Measurements from ENCODE around the gene ADM. TPM values are rescaled to one million over a fixed set of nuclear protein-coding genes. Genes with fewer than 3 reads are reported as not detected.

The ADM gene
- total RNA-seq, 4 donors from 2014 or later, result 40.4 to 194 (median 57.7) TPM

GRCh38 chr11:10349281-10349665 is 44.4 kb downstream of the ADM start:
- H3K27ac ChIP-seq, result peak overlapping the region in 2 of 4 donors; percentile 34 to 42
- in situ Hi-C loops (cut with MboI; ENCODE audit: low sequenced_read_pairs in 4 of 4), result no loop called here
- TF ChIP-seq, protein P1, sequence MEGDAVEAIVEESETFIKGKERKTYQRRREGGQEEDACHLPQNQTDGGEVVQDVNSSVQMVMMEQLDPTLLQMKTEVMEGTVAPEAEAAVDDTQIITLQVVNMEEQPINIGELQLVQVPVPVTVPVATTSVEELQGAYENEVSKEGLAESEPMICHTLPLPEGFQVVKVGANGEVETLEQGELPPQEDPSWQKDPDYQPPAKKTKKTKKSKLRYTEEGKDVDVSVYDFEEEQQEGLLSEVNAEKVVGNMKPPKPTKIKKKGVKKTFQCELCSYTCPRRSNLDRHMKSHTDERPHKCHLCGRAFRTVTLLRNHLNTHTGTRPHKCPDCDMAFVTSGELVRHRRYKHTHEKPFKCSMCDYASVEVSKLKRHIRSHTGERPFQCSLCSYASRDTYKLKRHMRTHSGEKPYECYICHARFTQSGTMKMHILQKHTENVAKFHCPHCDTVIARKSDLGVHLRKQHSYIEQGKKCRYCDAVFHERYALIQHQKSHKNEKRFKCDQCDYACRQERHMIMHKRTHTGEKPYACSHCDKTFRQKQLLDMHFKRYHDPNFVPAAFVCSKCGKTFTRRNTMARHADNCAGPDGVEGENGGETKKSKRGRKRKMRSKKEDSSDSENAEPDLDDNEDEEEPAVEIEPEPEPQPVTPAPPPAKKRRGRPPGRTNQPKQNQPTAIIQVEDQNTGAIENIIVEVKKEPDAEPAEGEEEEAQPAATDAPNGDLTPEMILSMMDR (IDR thresholded peaks at IDR 0.05 in 4 of 5, conservative IDR thresholded peaks at IDR 0.05 in 1 of 5), result no peak
- no peak for TF ChIP-seq POLR2A (IDR thresholded peaks at IDR 0.05)
- ATAC-seq (no peak), DNase-seq (no peak)
- intact Hi-C loops (cut with DNase I; ENCODE audit: low total_unique reads), result no loop called here
- no peak overlapping the region for H3K4me3 ChIP-seq
- no peaks in the 10 kb centered on the region for H3K27me3 ChIP-seq
- no peaks in the 10 kb centered on the region for H3K36me3 ChIP-seq
- peaks cover 27 to 47% of the 10 kb centered on the region in 2 donors for H3K4me1 ChIP-seq
- H3K9me3 ChIP-seq, result no peaks in the 10 kb centered on the region

DNA sequence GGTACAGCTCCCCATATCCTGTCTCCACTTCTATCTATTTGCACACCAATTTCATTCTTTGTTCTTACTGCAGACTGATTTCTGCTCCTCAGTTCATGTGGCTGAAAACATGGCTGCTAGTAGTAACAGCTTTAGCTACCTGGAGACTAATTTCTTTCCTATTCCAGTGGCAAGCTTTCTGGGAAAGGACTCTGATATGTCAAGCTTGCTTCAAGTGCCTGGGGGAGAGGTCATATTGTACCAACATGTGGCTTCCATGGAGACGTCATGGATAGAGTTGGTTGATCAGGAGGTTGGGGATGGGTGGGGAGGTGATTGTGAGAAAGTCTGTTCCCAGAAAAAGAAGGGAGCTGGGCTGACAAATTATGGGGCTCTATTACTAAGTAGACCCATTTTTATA is 44.9 kb downstream of the ADM start:
- no peaks in the 10 kb centered on the region for H3K9me3 ChIP-seq
- intact Hi-C loops (cut with DNase I; ENCODE audit: low total_unique reads), result no loop called here
- H3K4me3 ChIP-seq, result no peak overlapping the region
- peaks cover 27 to 52% of the 10 kb centered on the region in 2 donors for H3K4me1 ChIP-seq
- H3K36me3 ChIP-seq, result no peaks in the 10 kb centered on the region
- in situ Hi-C loops (cut with MboI; ENCODE audit: low sequenced_read_pairs in 4 of 4), result no loop called here
- no peaks in the 10 kb centered on the region for H3K27me3 ChIP-seq
- no peak for TF ChIP-seq POLR2A (IDR thresholded peaks at IDR 0.05)
- TF ChIP-seq, protein P1 (IDR thresholded peaks at IDR 0.05 in 4 of 5, conservative IDR thresholded peaks at IDR 0.05 in 1 of 5), result no peak
- no peak for ATAC-seq
- no peak for DNase-seq
- peak overlapping the region in 1 of 4 donors; percentile 26 for H3K27ac ChIP-seq

DNA sequence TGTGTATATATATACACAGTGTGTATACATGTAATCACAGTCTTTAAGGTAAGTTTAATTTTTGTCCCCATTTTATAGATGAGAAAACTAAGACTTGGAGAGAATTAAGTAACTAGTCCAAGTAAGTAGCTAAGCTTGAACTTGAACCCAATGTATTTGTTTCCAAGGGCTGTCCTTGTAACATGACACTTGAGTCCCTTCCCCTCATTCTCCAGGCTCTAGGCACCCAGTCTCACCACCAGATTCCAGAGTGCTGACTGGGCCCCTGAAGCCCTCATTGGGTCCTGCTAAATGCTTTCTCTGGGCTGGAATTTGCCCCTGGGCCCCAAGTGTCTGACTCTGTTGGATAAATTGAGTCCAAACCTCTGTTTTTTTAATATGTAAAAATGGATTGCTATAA is 45.5 kb downstream of the ADM start:
- TF ChIP-seq, protein P1 (IDR thresholded peaks at IDR 0.05 in 4 of 5, conservative IDR thresholded peaks at IDR 0.05 in 1 of 5), result no peak
- no peak for TF ChIP-seq POLR2A (IDR thresholded peaks at IDR 0.05)
- no peak overlapping the region for H3K4me3 ChIP-seq
- H3K27me3 ChIP-seq, result no peaks in the 10 kb centered on the region
- H3K9me3 ChIP-seq, result no peaks in the 10 kb centered on the region
- H3K27ac ChIP-seq, result peak overlapping the region; percentile 73 to 77 (median 75)
- no peak for ATAC-seq
- in situ Hi-C loops (cut with MboI; ENCODE audit: low sequenced_read_pairs in 4 of 4) (no loop called here), intact Hi-C loops (cut with DNase I; ENCODE audit: low total_unique reads) (no loop called here)
- DNase-seq, result no peak
- peaks cover 31 to 55% of the 10 kb centered on the region in 2 donors for H3K4me1 ChIP-seq
- no peaks in the 10 kb centered on the region for H3K36me3 ChIP-seq

GRCh38 chr11:10351435-10351764 is 46.5 kb downstream of the ADM start:
- Histone ChIP-seq H3K27me3 (no peaks in the 10 kb centered on the region), H3K4me3 (no peak overlapping the region), H3K36me3 (no peaks in the 10 kb centered on the region), H3K9me3 (no peaks in the 10 kb centered on the region), H3K4me1 (peaks cover 33 to 55% of the 10 kb centered on the region in 2 donors), H3K27ac (peak overlapping the region; percentile 73 to 77 (median 75))
- no peak for DNase-seq
- no peak for TF ChIP-seq POLR2A (IDR thresholded peaks at IDR 0.05)
- TF ChIP-seq, protein P1 (IDR thresholded peaks at IDR 0.05 in 4 of 5, conservative IDR thresholded peaks at IDR 0.05 in 1 of 5), result no peak
- intact Hi-C loops (cut with DNase I; ENCODE audit: low total_unique reads), result loop anchor here (1.0 kb wide), 1 partner anchor 42 kb away; no protein-coding TSS in a partner anchor
- in situ Hi-C loops (cut with MboI; ENCODE audit: low sequenced_read_pairs in 4 of 4), result no loop called here
- ATAC-seq, result no peak
